HepG2 (cell line): Measurements from ENCODE around the gene MISFA. TPM values are rescaled to one million over a fixed set of nuclear protein-coding genes. Genes with fewer than 3 reads are reported as not detected.

Source experiments
- AGO1 ChIP-seq: fragments of 200-400 bp; formaldehyde crosslinking; IDR thresholded peaks from 2 replicates; pipeline ENCODE4 v1.6.1; 2017; ENCODE audit warnings: mild to moderate bottlenecking, low read depth, low read length, moderate library complexity; ENCODE audit not compliant: poor library complexity, severe bottlenecking
- ARNTL ChIP-seq: sonication (generic); formaldehyde crosslinking; IDR thresholded peaks from 2 replicates; pipeline ENCODE4 v1.4.0; 2020; ENCODE audit warnings: mild to moderate bottlenecking, missing genetic modification reagents
- CEBPZ ChIP-seq: IDR thresholded peaks from 2 replicates; pipeline ENCODE4 v1.6.1; 2012; ENCODE audit warnings: low read length, improper control_type of control experiment
- ERF ChIP-seq: IDR thresholded peaks from 2 replicates; pipeline ENCODE4 v1.6.1; 2018; ENCODE audit warnings: missing biosample characterization, missing genetic modification reagents
- GABPB1 ChIP-seq: IDR thresholded peaks from 2 replicates; pipeline ENCODE4 v1.6.1; 2016; ENCODE audit warnings: mild to moderate bottlenecking, missing genetic modification reagents, moderate library complexity, missing compliant biosample characterization
- GLMP ChIP-seq: sonication (generic); formaldehyde crosslinking; IDR thresholded peaks from 2 replicates; pipeline ENCODE4 v1.9.0; 2021; ENCODE audit warnings: missing genetic modification reagents, mild to moderate bottlenecking, borderline replicate concordance
- IRF1 ChIP-seq: sonication (generic); formaldehyde crosslinking; IDR thresholded peaks from 2 replicates; pipeline ENCODE4 v1.4.0; 2020; ENCODE audit warnings: low read depth, mild to moderate bottlenecking, missing genetic modification reagents
- KAT8 ChIP-seq: IDR thresholded peaks from 2 replicates; pipeline ENCODE4 v1.6.1; 2016; ENCODE audit warnings: missing genetic modification reagents, missing compliant biosample characterization
- KLF16 ChIP-seq, 2 experiments: sonication (generic) in 1 of 2; formaldehyde crosslinking in 1 of 2; IDR thresholded peaks; 2 replicates each; pipeline versions ENCODE4 v1.6.1 to v1.8.0; 2016 to 2023; ENCODE audit warnings: missing genetic modification reagents in 2 of 2, missing compliant biosample characterization in 1 of 2
- MAFG ChIP-seq: sonication (generic); formaldehyde crosslinking; IDR thresholded peaks from 2 replicates; pipeline ENCODE4 v1.5.1; 2020; ENCODE audit warnings: mild to moderate bottlenecking, missing genetic modification reagents
- NFE2L1 ChIP-seq: sonication (generic); formaldehyde crosslinking; IDR thresholded peaks from 2 replicates; pipeline ENCODE4 v1.4.0; 2020; ENCODE audit warnings: missing genetic modification reagents, mild to moderate bottlenecking, borderline replicate concordance
- NR2F2 ChIP-seq: IDR thresholded peaks from 2 replicates; pipeline ENCODE4 v1.6.1; 2012; ENCODE audit warnings: low read depth, inconsistent platforms, borderline replicate concordance
- NR2F6 ChIP-seq, 2 experiments: IDR thresholded peaks; 2 replicates each; pipeline ENCODE4 v1.6.1; 2016; ENCODE audit warnings: antibody characterized with exemption in 1 of 2, mild to moderate bottlenecking in 1 of 2
- PAF1 ChIP-seq: IDR thresholded peaks from 2 replicates; pipeline ENCODE4 v1.6.1; 2016; ENCODE audit warnings: missing genetic modification reagents, missing compliant biosample characterization
- PITX1 ChIP-seq: sonication (generic); formaldehyde crosslinking; IDR thresholded peaks from 2 replicates; pipeline ENCODE4 v1.5.1; 2020; ENCODE audit warnings: mild to moderate bottlenecking, missing genetic modification reagents
- RXRB ChIP-seq: IDR thresholded peaks from 2 replicates; pipeline ENCODE4 v1.6.1; 2016; ENCODE audit warnings: borderline replicate concordance, missing genetic modification reagents, missing compliant biosample characterization
- SATB2 ChIP-seq: sonication (generic); formaldehyde crosslinking; IDR thresholded peaks from 2 replicates; pipeline ENCODE4 v1.5.0; 2020; ENCODE audit warnings: missing genetic modification reagents
- SOX13 ChIP-seq, 3 experiments: fragments of 450-650 bp in 1 of 3; sonication (generic) in 1 of 3; formaldehyde crosslinking in 1 of 3; IDR thresholded peaks in 2 of 3; conservative IDR thresholded peaks in 1 of 3; 2 replicates each; pipeline versions ENCODE4 v1.5.0 to v1.6.1; 2016 to 2020; ENCODE audit warnings: antibody characterized with exemption in 1 of 3, mild to moderate bottlenecking in 1 of 3, missing compliant biosample characterization in 1 of 3, missing genetic modification reagents in 1 of 3, moderate library complexity in 1 of 3
- SRSF1 ChIP-seq: fragments of 200-400 bp; formaldehyde crosslinking; optimal IDR thresholded peaks from 2 replicates; pipeline ENCODE3; 2017; ENCODE audit warnings: mild to moderate bottlenecking, low read depth, low read length, moderate library complexity
- ZNF605 ChIP-seq: sonication (generic); formaldehyde crosslinking; IDR thresholded peaks from 2 replicates; pipeline ENCODE4 v1.8.0; 2022; ENCODE audit warnings: mild to moderate bottlenecking, missing genetic modification reagents
- ZNF678 ChIP-seq: sonication (generic); formaldehyde crosslinking; IDR thresholded peaks from 2 replicates; pipeline ENCODE4 v1.4.0; 2020; ENCODE audit warnings: mild to moderate bottlenecking, missing genetic modification reagents
- ZNF878 ChIP-seq: sonication (generic); formaldehyde crosslinking; IDR thresholded peaks from 2 replicates; pipeline ENCODE4 v1.8.1; 2023; ENCODE audit warnings: mild to moderate bottlenecking, missing genetic modification reagents, moderate library complexity
- polyA plus RNA-seq, 8 experiments: library from polyadenylated mRNA; depleted of rRNA in 3 of 8; stranded (reverse) in 7 of 8; unstranded in 1 of 8; fragments of >200 nt; fragmentation: Illumina TruSeq in 4 of 8; extraction: Trizol in 4 of 8; gene quantifications; 2 replicates each; pipeline versions ENCODE4 v1.2.1 to v1.2.3, GENCODE V29; 2011 to 2016; ENCODE audit warnings: low read depth in 4 of 8, missing spikeins in 1 of 8, mixed read lengths in 1 of 8; ENCODE audit not compliant: insufficient read depth in 1 of 8
- total RNA-seq, 5 experiments: library from RNA; depleted of rRNA; stranded (reverse); fragments of >200 nt; fragmentation: Illumina TruSeq; extraction: Trizol; gene quantifications; 2 replicates each; pipeline ENCODE4 v1.2.3, GENCODE V29; 2016; ENCODE audit warnings: low read depth in 1 of 5
- TF ChIP-seq, protein P1 (sequence below): sonication (generic); formaldehyde crosslinking; IDR thresholded peaks from 2 replicates; pipeline ENCODE4 v1.8.0; 2022; ENCODE audit warnings: mild to moderate bottlenecking, missing genetic modification reagents, borderline replicate concordance

The MISFA gene
- total and polyA plus RNA-seq, 2 of the 13 experiments (the other 11 are each of a cell fraction or from before 2014, with no cell fraction given) = 1.4 to 5.4 TPM

- TF ChIP-seq GLMP (CRISPR knock-in tag) (no peak), KAT8 (peak; percentile 45; the same call in 1 of the 2 replicates), IRF1 (CRISPR knock-in tag) (0 out of 2 replicates have a peak, but pooled peaks have one; percentile 46), PITX1 (CRISPR knock-in tag) (peak; percentile 83; the same call in 1 of the 2 replicates), SATB2 (CRISPR knock-in tag) (no peak), KLF16 (CRISPR knock-in tag; IDR thresholded peaks at IDR 0.05) (peak in 1 of 2 experiments; percentile 60; a peak in 1 of 4 replicates), ZNF878 (no peak), MAFG (CRISPR knock-in tag) (0 out of 2 replicates have a peak, but pooled peaks have one; percentile 22), ZNF605 (CRISPR knock-in tag) (peak; percentile 57; the same call in 1 of the 2 replicates), SRSF1 (no peak), ARNTL (0 out of 2 replicates have a peak, but pooled peaks have one; percentile 26), NFE2L1 (CRISPR knock-in tag) (no peak), ZNF678 (no peak), GABPB1 (CRISPR knock-in tag) (peak; percentile 36; the same call in 1 of the 2 replicates), NR2F2 (no peak), ERF (peak; percentile 14; the same call in 1 of the 2 replicates), RXRB (CRISPR knock-in tag) (peak; percentile 29; the same call in 1 of the 2 replicates), AGO1 (no peak), SOX13 (IDR thresholded peaks at IDR 0.05) (no peak), SOX13 (CRISPR knock-in tag; conservative IDR thresholded peaks at IDR 0.05 in 1 of 2, IDR thresholded peaks at IDR 0.05 in 1 of 2) (peak in 1 of 2 experiments; percentile 61; a peak in 1 of 4 replicates), NR2F6 (IDR thresholded peaks at IDR 0.05) (no peak), NR2F6 (CRISPR knock-in tag; IDR thresholded peaks at IDR 0.05) (no peak), CEBPZ (no peak), PAF1 (no peak)
- TF ChIP-seq, protein P1, sequence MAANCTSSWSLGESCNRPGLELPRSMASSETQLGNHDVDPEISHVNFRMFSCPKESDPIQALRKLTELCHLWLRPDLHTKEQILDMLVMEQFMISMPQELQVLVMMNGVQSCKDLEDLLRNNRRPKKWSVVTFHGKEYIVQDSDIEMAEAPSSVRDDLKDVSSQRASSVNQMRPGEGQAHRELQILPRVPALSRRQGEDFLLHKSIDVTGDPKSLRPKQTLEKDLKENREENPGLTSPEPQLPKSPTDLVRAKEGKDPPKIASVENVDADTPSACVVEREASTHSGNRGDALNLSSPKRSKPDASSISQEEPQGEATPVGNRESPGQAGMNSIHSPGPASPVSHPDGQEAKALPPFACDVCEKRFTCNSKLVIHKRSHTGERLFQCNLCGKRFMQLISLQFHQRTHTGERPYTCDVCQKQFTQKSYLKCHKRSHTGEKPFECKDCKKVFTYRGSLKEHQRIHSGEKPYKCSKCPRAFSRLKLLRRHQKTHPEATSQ (CRISPR knock-in tag) = peak; percentile 81; the same call in 1 of the 2 replicates
Measured at GRCh38 chr11:18578975-18579598, 20.5 kb upstream of the MISFA start (continued).
